Measurements from ENCODE around the gene TMEM190. TPM values are rescaled to one million over a fixed set of nuclear protein-coding genes. Genes with fewer than 3 reads are reported as not detected.

TMEM190 gene
- total RNA-seq, 1 experiment from 2014 or later: not detected

GRCh38 chr19:55369653-55370304, 6.8 kb upstream of the TMEM190 start:
- peak; percentile 57 for DNase-seq (ENCODE audit: low read depth)

GRCh38 chr19:55370305-55370988, 6.2 kb upstream of the TMEM190 start, which contains the start of gene IL11:
IL11 (minus strand) TSS chr19:55370463; CDS start chr19:55370310, 153 bp downstream.
- DNase-seq (ENCODE audit: low read depth): no peak

GRCh38 chr19:55372316-55373081, 4.1 kb upstream of the TMEM190 start:
- no peak for DNase-seq (ENCODE audit: low read depth)

- DNase-seq (ENCODE audit: low read depth): no peak
Measured at GRCh38 chr19:55373306-55373992, 3.2 kb upstream of the TMEM190 start.

- no peak for DNase-seq (ENCODE audit: low read depth)
Measured at GRCh38 chr19:55373993-55374757, 2.5 kb upstream of the TMEM190 start.

- no peak for DNase-seq (ENCODE audit: low read depth)
Measured at GRCh38 chr19:55377356-55378131, 918 bp downstream of the TMEM190 start.

GRCh38 chr19:55379174-55379573, 2.5 kb downstream of the TMEM190 start:
- peak; percentile 72 for DNase-seq (ENCODE audit: low read depth)

GRCh38 chr19:55382013-55382412, 5.4 kb downstream of the TMEM190 start:
- DNase-seq (ENCODE audit: low read depth): no peak

- no peak for DNase-seq (ENCODE audit: low read depth)
Measured at GRCh38 chr19:55382522-55383054, 6.0 kb downstream of the TMEM190 start.

GRCh38 chr19:55383279-55384130, 6.9 kb downstream of the TMEM190 start:
- no peak for DNase-seq (ENCODE audit: low read depth)

- no peak for DNase-seq (ENCODE audit: low read depth)
Measured at GRCh38 chr19:55384131-55384919, 7.7 kb downstream of the TMEM190 start, which contains the start of gene TMEM238. TMEM238 (minus strand) TSS chr19:55384292; CDS start chr19:55384259, 33 bp downstream.

GRCh38 chr19:55384920-55385723, 8.5 kb downstream of the TMEM190 start:
- DNase-seq (ENCODE audit: low read depth): peak; percentile 92

- peak; percentile 97 for DNase-seq (ENCODE audit: low read depth)
Measured at GRCh38 chr19:55385724-55386492, 9.3 kb downstream of the TMEM190 start, which contains the start of gene RPL28. RPL28 (plus strand) TSS chr19:55385932; CDS start chr19:55386358, 426 bp downstream.

GRCh38 chr19:55386493-55386971, 9.9 kb downstream of the TMEM190 start:
- DNase-seq (ENCODE audit: low read depth): no peak

GRCh38 chr19:55387736-55388497, 11.3 kb downstream of the TMEM190 start:
- no peak for DNase-seq (ENCODE audit: low read depth)
